Uterus (tissue), 2 donors: ENCODE measurements around the gene HYDIN.
"Not testable (repeated sequence)": the region's sequence is repeated elsewhere in the genome, so short reads cannot be mapped to it uniquely, and the experiment has no call there.

Source experiments
- CTCF ChIP-seq, 4 experiments: fragments of 200-600 bp in 2 of 4; fragments of 450-650 bp in 2 of 4; sonication (generic) in 2 of 4; IDR thresholded peaks; one replicate each; pipeline ENCODE4 v1.5.1; 2016 to 2019; ENCODE audit warnings: antibody characterized with exemption in 4 of 4, mild to moderate bottlenecking in 2 of 4, moderate library complexity in 1 of 4
- POLR2A ChIP-seq, 2 donors: fragments of 450-650 bp; IDR thresholded peaks; one replicate each; pipeline ENCODE4 v1.6.1; 2016; ENCODE audit warnings: antibody characterized with exemption in 2 of 2, mild to moderate bottlenecking in 1 of 2, moderate library complexity in 1 of 2

- TF ChIP-seq CTCF, POLR2A (IDR thresholded peaks at IDR 0.05): not testable (repeated sequence)
These were observed 69.5 kb downstream of the HYDIN start for GRCh38 chr16:71161007-71161406.
